ENCODE measurements around the gene COPS9.

GRCh38 chr2:240144649-240145261 is 8.7 kb upstream of the COPS9 start:
- TF ChIP-seq CTCF (IDR thresholded peaks at IDR 0.05; ENCODE audit: low read depth, low read length) (no peak), EZH2phosphoT487 (IDR thresholded peaks at IDR 0.05; ENCODE audit: low read depth) (no peak)
